ENCODE results near the gene SPIB.
"Not testable (repeated sequence)": the region's sequence is repeated elsewhere in the genome, so short reads cannot be mapped to it uniquely, and the experiment has no call there.

The SPIB gene

DNA sequence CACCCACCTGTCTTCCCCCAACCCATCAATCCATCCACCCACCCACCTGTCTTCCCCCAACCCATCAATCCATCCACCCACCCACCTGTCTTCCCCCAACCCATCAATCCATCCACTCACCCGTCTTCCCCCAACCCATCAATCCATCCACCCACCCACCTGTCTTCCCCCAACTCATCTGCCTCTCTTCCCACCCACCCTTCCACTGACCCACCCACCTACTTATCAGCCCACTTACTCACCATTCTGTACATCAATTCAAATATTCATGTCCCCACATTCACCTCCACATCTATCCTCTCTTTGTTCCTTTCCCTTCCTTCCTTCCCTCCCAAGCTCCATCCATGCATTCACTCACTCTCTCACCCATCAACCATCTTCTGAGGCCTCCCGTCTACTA is 20.4 kb downstream of the SPIB start:
- not testable (repeated sequence) for DNase-seq (ENCODE audit: low spot score)

DNA sequence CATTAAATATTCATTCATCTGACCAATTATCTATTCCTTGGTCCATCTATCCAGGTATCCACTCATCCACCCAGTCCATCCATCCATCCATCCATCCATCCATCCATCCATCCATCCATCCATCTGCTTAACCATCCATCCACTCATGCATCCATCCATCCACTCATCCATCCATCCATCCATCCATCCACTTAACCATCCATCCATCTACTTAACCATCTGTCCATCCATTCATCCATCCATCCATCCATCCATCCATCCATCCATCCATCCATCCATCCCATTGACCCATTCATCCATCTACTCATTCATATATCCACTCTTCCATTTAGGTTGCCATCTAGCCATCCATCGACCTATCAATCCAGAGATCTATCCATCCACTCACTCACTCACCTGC is 25.3 kb downstream of the SPIB start:
- DNase-seq (ENCODE audit: low spot score) = no peak

DNA sequence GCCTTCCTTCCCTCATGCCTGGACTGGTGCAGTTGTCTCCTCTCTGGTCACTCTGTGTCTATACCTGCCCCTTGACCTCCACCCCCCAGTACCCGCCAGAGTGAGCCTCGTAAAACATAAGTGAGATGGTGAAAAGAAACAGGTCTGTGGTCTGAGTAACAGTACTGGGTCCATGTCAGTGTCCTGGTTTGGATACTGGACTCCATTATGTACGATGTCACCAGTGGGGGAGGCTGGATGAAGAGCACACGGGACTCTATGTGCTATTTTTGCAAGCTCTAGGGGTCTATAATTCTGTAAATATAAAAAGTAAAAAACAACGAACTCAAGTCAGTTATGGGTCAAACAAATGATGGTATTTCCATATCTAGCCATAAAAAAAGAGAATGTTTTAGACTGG is 28.3 kb downstream of the SPIB start:
- DNase-seq (ENCODE audit: low spot score) = no peak

DNA sequence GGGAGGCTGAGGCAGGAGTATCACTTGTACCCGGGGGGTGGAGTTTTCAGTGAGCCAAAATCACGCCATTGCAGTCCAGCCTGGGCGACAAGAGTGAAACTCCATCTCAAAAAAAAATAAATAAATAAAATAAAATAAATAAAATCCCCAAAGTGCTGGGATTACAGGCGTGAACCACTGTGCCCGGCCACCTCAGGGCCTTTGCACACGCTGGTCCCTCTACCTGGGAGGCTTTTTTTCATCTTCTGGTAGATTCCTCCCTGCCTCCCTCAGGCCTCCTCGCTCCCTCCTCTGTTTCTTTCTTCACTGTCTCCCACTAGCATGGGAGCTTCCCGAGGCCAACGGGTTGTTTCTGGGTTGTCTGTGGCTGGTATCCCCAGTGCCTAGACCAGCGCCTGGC is 29.0 kb downstream of the SPIB start:
- DNase-seq (ENCODE audit: low spot score) = no peak

DNA sequence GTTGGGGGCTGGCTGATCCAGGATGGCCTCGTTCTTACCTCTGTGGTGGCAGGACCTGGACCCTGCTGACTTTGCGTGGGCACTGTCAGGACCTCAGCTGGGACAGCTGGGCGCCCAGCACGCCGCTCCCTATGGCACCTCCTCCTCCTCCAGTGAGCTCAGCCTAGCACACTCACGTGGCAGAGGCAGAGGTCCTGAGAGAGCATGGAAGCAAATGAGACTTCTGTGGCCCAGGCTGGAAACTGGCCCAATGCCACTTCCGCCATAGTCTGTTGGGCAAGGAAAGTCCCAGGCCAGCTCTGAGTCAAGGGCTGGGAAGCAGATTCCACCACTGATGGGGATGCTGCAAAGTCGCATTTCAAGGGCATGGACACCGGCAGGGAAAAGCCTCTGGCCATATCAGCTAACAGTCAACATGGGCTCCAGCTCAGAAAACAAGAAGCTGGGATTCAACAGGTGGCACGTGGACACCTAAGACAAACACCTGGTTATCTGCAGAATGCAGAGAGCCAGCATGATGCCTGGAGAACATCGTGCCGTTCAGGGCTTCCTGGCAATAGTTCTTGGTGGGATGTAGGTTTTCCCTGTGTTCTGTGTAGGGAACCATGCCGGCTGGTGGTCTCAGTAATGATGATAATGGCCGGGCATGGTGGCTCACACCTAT is 30.6 kb downstream of the SPIB start:
- DNase-seq (ENCODE audit: low spot score) = no peak

DNA sequence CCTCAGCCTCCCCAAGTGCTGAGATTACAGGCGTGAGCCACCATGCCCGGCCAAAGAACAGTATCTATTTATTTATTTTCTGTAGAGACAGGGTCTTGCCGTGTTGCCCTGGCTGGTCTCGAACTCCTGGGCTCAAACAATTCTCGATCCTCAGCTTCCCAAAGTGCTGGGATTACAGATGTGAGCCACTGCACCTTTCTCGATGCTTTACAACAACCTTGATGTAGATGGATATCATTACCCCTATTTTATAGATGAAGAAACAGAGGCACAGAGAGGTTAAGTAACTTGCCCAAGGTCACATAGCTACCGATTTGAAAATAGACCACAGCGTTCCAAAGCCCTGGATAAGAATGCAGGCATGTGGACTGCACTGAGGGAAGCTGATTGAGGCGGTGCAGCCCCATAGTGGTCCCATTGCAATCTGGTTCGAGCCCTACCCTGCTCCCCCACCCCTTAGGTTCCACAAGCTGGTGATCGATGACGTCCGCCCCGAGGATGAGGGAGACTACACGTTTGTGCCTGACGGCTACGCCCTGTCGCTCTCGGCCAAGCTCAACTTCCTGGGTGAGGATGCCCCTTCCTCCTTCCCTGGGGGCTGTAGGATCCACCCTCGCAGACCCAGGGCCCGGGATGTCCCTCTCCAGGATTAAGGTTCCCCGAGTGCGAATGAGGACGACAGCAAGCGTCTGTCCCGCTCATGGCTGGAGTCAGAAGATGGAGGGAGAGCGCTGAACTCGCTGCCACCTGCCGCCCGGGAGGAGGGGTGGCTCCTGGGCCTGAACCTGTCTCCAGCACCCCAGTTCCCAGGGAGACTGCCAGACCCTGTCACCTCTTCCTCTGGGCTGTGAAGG is 31.9 kb downstream of the SPIB start:
- no peak for DNase-seq (ENCODE audit: low spot score)

DNA sequence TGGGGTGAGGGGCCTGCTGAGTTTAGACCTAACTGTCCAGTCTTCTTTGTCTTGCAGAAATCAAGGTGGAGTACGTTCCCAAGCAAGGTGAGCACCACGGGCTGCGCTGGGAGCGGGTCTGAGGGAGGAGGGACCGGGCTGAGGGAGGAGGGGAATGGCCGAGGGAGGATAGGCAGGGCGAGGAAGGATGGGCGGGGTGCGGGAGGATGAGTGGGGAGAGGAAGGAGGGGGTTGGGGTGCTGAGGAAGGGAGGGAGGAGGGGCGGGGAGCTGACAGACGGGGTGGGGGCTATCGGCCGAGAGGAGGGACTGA is 32.4 kb downstream of the SPIB start:
- no peak for DNase-seq (ENCODE audit: low spot score)

DNA sequence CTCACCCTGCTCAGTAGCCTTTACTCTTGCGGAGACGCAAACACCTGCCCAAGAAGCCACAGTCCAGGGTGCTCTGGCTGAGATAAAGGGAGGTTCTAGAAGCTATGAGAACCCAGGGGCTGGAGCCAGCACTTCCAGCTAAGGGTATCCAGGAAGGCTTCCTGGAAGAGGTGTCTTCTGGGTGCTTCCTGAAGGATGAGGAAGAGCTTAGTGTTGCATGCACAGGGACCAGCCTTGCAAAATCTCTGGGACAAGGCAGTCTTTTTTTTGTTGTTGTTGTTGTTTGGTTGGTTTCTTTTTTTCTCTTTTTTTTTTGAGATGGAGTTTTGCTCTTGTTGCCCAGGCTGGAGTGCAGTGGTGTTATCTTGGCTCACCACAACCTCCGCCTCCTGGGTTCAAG is 34.5 kb downstream of the SPIB start:
- no peak for DNase-seq (ENCODE audit: low spot score)

DNA sequence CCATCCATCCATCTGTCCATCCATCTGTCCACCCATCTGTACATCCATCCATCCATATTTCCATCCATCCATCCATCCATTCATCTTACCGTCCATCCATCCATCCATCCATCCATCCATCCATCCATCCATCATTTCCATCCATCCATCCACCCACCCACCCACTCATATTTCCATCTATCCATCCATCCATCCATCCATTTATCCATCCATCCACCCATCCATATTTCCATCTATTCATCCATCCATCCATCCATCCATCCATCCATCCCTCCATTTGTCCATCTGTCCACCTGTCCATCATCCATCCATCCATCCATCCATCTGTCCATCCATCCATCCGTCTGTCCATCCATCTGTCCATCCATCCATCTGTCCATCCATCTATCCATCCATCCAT is 37.3 kb downstream of the SPIB start:
- DNase-seq (ENCODE audit: low spot score) = no peak

DNA sequence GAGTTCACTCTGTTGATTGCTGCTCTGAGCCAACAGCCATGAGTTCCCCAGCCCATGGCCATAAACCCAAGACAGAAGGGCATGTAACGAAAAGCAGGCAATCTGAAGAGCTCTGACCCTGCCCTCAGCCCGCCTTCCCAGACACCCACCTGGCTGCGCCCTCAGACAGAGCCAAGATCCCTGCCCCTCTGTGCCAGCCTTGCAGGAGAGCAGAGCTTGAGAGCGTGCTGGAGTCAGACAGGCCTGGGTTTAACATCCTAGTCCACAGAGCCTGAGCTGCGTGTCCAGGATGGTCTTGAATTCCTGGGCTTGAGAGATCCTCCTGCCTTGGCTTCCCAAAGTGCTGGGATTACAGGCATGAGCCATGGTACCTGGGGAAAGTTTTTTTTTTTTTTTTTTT is 38.6 kb downstream of the SPIB start:
- no peak for DNase-seq (ENCODE audit: low spot score)

DNA sequence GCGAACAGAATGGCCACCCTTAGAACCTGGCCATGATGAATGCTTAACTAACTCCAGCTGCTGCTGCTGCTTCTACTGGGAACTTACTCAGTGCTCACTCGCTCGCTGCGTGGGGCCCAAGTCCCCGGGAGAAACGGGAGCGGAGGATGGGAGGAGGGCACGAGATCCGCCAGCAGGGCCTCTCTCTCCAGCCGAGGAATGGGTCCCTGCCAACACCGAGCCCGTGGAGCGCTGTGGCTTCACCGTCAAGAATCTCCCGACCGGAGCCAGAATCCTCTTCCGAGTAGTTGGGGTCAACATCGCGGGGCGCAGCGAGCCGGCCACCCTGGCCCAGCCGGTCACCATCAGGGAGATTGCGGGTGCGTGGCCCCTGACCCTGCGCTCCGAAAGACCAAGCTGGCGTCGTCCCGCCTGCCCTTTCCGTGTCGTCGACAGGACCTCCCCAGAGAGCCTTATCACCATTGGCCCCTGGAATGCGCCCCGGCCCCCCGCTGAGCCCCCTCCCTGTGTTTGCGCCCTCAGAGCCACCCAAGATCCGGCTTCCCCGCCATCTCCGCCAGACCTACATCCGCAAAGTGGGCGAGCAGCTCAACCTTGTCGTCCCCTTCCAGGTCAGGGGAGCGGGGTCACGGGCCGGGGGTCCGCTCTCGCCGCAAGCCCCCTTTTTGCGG is 39.8 kb downstream of the SPIB start:
- DNase-seq (ENCODE audit: low spot score) = no peak

DNA sequence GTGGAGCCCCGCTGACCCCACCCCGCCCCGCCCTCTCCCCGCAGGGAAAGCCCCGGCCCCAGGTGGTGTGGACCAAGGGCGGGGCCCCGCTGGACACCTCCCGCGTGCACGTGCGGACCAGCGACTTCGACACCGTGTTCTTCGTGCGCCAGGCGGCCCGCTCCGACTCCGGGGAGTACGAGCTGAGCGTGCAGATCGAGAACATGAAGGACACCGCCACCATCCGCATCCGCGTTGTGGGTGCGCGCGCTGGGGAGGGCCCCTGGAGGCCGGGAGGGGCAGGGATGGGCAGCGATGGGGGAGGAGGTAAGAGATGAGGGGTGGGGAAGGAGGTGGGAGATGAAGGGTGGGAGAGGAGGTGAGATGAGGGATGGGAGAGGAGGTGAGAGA is 40.3 kb downstream of the SPIB start:
- DNase-seq (ENCODE audit: low spot score) = no peak

DNA sequence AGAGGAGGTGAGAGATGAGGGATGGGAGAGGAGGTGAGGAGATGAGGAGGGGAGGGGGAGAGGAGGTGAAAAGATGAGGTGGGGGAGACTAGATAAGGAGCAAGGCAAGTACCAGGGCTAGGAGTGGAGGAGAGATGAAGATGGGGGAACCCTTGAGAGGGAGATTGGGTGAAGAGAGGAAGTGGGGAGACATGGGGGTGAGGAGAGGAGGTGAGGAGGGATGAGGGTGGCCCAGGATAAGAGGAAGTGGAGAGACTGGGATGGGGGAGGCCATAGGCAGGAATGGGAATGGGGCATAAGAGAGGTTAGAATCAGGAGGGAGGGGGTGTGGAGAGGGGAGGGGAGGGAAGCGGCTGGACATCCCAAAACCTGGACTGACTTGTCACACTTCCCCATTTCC is 40.9 kb downstream of the SPIB start:
- no peak for DNase-seq (ENCODE audit: low spot score)

DNA sequence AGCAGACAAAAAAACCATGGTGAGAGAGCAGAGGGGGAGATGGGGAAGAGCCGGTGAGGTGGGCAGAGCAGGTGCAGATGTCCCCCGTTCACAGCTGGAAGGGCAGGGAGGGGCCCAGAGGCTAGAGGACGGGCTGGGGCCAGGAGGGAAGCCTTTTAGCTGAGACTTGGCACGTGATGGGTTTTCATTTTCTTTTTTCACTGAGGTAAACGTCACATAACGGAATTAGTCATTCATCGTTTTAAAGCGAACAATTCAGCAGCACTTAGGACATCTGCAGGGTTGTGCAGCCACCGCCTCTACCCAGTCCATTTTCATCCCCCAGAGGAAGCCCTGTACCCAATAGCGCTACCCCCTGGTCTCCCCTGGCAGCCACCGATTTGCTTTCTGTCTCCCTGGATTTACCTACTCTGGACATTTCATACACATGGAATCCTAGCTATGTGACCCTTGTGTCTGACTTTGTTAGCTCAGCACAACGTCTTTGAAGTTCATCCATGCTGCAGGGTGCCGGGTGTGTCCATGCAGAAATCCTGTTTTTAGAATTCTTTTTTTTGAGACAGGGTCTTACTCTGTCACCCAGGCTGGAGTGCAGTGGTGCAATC is 41.5 kb downstream of the SPIB start:
- peak; percentile 69 for DNase-seq (ENCODE audit: low spot score)

DNA sequence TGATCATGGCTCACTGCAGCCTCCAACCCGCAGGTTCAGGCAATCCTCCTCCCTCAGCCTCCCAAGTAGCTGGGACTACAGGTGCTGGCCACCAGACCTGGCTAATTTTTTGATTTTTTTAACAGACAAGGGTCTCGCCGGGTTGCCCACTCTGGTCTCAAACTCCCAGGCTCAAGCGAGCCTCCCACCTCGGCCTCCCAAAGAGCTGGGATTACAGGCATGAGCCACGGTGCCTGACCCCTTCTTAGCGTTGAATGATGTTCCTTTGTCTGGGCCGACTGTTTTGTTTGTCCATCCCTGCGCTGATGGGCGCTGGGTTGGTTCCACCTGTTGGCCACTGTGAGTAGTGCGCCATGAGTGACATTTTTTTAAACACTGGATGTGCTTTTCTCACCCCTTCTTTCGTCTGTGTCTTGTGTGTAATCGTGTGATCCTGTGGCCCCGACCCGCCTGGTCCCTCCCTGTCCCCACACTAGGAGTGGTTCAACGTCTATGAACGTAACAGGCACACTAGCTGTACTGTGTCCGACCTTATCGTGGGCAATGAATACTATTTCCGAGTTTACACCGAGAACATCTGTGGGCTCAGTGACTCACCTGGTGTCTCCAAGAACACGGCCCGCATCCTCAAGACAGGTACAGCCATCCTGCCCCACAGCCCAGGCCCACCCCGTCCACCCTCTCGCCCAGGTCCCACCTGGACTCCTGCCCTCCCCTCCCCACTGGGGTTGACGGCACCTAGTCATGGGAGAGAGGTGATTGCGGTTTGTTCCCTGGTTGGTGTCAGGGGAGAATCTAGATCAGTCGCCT is 42.5 kb downstream of the SPIB start:
- peak; percentile 88 for DNase-seq (ENCODE audit: low spot score)

DNA sequence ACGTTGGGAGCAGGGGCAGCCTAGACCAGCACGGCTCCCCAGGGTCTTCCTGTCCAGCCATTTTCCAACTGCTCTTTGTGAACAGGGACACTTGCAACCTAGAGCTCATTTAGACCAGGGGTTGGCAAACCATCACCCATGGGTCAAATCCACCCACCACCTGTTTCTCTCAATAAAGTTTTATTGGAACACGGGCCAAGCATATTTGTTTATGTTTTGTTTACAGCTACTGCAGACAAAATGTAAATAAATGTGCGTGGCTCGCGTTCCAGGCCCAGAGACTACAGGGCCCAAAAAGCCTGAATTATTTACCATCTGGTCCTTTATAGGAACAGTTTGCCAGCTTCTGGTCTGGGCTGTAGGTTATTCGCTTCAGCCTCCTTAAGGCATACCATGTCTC is 44.2 kb downstream of the SPIB start:
- DNase-seq (ENCODE audit: low spot score) = no peak

DNA sequence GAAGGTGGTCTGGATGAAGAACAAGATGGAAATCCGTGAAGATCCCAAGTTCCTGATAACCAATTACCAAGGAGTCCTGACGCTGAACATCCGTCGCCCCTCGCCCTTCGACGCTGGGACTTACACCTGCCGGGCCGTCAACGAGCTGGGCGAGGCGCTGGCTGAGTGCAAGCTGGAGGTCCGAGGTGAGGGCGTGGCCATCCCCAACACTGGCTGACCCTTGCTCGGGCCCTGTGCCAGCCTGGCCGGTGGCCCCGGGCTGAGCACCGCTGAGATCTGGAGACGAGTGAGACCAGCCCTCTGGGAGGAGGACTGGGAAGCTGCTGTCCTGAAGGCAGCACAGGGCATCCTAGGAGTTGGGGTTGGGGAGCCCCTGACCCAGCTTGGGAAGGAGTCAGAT is 45.6 kb downstream of the SPIB start:
- no peak for DNase-seq (ENCODE audit: low spot score)

DNA sequence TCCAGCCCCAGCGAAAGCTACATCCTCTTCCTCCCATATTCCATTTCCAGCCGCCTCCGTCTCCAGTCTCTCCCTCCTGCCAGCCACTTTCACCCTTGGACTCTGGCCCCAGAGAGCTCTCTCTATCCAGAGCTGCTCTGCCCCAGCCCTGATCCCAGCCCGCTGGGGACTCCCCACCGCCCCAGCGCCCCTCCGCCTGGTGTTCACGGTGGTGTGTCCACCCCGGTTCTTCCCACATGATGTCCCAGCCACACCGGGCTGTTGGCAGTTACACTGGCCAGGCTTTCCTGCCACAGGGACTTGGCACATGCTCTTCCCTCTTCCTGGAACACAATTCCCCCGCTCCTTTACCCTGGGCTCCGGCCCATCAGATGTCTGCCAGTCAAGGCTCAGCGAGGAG is 46.3 kb downstream of the SPIB start:
- no peak for DNase-seq (ENCODE audit: low spot score)

DNA sequence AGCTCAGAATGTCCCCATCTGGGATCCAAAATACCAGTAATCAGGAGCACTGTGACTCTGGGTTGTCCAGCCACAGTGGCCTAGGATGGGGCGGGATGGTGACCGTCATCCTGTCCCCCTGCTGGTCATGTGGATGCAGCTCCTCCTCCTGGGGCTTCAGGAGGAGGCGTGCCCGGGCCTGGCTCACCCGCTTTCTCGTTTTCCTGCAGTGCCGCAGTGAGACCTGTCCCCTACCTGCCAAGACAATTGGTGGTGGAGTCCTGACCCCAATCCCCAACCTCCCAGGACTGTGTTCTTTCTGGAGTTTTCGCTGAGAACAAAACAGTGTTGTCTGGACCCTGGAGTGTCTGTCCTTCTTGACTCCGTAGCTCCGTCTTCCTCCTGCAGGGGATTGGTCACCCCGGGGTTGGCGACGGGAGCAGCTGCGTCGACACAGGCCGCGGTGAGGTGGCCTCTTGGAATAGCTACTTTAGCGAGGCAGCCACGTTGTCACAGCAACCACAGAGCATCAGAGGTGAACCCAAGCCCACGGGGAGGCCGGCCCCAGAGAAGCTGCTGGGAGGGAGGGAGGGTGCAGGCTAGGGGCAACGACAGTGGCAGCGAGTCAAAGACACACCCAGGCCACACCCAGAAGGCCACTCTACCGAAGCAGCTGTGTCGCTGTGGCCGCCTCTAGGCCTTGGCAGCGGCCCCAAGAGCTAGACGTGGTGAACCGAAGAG is 47.4 kb downstream of the SPIB start:
- DNase-seq (ENCODE audit: low spot score) = no peak

DNA sequence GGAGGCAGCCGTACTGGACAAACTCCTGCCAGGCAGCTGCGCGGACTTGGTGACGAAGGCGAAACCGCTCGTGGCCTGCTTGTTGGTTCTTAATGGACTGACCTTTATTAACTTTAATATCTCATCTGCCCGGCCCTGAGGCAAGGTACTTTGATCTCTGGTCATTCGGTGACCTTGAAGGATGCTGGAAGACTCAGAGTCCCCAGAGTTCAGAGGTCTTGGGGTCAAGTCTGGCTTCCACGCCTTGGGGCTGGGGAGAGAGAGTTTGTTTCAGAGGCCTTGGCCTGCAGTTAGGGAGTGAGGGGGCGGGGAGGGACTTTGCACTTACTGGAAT is 47.9 kb downstream of the SPIB start:
- DNase-seq (ENCODE audit: low spot score) = no peak

DNA sequence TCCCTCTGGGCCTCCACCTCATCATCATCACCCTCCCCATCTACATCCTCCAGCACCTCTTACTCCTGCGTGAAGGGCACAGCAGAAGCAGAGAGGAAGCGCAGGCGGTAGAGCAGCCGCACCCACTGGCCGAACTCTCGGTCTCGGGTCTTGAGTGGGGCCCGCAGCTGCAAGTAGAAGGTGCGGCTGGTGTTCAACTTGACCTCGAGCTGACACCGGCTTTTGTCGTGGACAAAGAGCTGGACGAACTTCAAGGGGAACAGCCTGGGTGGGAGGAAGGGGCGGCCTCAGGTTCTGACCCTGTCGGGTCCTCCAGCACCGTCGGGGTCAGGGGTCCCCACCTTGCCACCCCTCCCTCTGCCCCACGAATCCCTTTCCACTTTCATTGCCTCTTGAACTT is 48.8 kb downstream of the SPIB start:
- DNase-seq (ENCODE audit: low spot score) = no peak

DNA sequence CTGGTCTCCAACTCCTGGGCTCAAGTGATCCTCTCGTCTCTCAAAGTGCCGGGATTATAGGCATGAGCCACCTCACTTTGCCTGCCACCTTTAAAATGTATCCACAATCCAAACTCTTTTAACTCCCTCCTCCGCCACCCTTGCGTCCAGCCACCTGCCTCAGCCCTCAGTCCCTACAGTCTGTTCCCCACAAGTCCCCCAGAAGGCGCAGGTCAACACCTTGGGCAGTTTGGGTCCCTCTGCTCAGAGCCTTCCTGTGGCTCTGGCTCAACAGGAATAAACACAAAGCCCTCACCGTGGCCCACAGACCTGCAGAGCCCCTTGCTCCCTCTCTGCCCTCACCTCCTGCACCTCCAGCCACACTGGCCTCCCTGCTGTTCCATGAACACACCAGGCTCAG is 50.1 kb downstream of the SPIB start:
- no peak for DNase-seq (ENCODE audit: low spot score)
